ENCODE measurements around the gene B4GALT3.

DNA sequence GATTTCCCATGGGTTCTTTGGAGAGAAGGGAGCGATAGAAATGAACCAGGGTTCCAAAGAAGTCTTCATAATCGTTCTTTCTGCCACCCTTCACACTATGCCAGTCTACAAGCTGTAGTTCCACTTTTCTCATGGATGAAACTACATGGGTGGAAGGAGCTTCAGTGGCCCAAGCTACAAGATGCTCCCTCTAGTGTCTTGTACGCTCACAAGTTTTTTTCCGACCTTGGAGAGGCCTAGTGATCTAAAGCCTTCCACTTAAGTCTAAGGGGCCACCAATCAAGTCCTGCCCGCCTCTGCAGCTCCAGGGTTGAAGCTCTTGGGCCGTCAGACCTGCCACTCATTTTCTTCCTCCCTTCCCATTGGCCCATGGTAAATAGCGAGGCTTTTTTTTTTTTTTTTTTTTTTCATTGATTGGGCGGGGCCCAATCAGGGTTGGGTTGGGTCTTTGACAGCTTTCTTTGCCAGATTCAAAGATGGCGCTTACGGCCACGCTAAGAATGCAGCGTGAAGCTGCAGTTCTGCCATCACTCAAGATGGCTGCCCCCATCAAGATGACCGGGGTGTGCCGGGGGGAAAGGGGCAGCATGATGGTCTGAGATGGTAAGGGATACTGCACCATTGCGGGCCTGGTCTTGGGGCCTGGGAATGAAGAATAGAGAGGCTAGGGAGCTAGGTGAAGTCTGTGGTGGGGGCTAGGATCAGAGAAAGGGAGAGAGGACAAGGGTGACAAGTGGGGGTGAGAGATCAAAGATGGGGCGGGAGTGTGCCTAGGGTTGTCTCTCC, 48.4 kb upstream of the B4GALT3 start, which contains the start of gene TOMM40L:
- TF ChIP-seq, protein P1, sequence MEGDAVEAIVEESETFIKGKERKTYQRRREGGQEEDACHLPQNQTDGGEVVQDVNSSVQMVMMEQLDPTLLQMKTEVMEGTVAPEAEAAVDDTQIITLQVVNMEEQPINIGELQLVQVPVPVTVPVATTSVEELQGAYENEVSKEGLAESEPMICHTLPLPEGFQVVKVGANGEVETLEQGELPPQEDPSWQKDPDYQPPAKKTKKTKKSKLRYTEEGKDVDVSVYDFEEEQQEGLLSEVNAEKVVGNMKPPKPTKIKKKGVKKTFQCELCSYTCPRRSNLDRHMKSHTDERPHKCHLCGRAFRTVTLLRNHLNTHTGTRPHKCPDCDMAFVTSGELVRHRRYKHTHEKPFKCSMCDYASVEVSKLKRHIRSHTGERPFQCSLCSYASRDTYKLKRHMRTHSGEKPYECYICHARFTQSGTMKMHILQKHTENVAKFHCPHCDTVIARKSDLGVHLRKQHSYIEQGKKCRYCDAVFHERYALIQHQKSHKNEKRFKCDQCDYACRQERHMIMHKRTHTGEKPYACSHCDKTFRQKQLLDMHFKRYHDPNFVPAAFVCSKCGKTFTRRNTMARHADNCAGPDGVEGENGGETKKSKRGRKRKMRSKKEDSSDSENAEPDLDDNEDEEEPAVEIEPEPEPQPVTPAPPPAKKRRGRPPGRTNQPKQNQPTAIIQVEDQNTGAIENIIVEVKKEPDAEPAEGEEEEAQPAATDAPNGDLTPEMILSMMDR (IDR thresholded peaks at IDR 0.05), result peak; percentile 55
- no peak for TF ChIP-seq EZH2phosphoT487 (IDR thresholded peaks at IDR 0.05)

Measured in neural progenitor cell (in vitro differentiated cells).